GM19397 (cell line): ENCODE measurements around the gene LDLRAD1.
"Not testable (repeated sequence)": the region's sequence is repeated elsewhere in the genome, so short reads cannot be mapped to it uniquely, and the experiment has no call there.

ENCODE experiments used
- ATAC-seq: cut with Tn5 transposase; IDR thresholded peaks from one replicate; pipeline ENCODE4 v1.9.1; 2021; ENCODE audit warnings: mild to moderate bottlenecking, moderate library complexity; ENCODE audit not compliant: unreplicated experiment

Gene LDLRAD1

DNA sequence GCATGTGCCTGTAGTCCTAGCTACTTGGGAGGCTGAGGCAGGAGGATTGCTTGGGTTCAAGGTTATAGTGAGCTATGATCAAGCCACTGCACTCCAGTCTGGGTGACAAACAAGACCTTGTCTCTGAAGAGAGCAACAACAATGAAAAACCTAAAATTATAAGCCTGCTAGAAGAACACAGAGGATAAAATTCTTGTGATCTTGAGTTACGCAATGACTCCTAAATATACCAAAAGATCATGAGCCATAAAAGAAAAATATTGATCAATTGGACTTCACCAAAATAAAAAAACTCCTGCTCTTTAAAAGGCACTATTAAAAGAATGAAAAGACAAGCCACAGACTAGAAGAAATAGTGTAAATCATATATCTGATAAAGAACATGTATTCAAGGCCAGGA is 22.3 kb downstream of the LDLRAD1 start:
- ATAC-seq: no peak

DNA sequence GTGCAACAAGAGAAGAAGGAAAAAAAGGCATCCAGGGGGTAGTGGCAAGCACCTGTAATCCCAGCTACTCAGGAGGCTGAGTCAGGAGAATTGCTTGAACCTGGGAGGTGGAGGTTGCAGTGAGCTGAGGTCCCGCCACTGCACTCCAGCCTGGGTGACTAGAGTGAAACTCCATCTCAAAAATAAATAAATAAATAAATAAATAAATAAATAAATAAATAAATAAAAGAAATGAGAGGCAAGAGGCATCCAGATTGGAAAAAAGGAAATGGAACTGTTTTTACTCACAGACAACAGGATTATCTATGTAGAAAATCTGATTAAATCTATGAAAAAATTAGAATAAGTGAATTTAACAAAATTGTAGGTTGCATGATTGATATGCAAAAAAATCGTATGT is 23.5 kb downstream of the LDLRAD1 start:
- not testable (repeated sequence) for ATAC-seq

DNA sequence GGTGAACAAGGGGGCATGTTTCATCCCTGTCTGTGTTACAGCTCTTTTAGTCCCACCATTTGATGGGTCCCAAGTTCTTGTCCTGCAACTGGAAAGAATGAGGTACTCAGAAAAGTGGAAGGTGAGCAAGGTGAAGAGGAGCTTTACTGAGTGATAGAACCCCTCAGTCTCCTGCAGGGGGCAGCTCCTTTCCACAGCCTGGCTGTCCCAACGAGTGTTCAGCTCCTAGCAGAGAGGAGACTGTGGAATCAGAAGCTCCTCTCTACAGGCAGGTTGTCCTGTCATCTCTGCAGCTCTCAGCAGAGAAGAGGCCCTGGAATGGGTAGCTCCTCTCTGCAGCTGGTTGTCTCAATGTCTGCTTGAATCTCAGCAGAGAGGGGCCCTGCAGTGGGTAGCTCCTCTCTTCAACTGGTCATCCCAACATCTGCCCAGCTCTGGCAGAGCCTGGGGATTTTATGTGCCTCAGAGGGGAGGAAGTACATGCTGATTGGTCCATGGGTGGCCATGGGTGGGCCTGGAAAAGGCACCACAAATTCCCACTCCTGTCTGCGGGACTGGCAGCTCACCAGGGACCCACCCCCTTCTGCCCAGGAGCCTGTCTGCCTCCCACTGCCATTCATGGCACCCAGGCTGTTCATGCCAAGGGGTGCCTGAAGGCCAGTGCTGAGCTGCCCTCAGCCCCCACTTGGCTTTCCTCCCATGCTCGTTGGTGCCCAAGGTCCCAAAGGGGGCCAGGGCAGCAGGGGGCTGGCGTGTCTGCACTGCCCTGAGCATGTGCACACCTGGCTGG is 25.7 kb downstream of the LDLRAD1 start:
- ATAC-seq: no peak

DNA sequence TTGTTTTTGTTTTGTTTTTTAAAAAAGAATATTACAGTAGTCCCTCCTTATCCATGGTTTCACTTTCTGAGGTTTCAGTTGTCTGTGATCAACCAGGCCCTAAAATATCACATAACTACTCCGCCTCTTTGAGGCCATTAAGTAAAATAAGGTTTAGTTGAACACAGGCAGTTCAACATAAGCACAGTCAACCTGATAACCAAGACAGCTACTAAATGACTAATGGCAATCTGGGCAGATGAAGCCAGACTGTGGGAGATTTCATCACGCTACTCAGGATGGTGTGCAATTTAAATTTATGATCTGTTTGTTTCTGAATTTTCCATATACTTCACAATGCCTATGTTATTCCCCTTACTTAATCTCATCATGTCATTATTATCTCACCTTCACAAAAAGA is 30.1 kb downstream of the LDLRAD1 start:
- ATAC-seq: no peak

DNA sequence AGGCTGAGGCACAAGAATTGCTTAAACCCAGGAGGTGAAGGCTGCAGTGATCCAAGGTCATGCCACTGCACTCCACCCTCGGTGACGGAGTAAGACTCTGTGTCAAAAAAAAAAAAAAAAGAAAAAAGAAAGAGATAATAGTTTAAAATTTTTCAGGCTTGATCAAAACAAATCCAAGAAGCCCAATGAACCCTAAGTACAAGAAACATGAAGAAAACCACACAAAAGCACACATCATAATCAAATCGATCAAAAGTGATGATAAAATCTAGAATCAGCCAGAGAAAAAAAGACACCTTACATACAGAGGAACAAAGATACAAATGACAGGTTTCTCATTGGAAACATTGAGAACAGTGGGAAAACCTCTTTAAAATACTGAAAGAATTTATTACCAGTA is 31.5 kb downstream of the LDLRAD1 start:
- no peak for ATAC-seq

DNA sequence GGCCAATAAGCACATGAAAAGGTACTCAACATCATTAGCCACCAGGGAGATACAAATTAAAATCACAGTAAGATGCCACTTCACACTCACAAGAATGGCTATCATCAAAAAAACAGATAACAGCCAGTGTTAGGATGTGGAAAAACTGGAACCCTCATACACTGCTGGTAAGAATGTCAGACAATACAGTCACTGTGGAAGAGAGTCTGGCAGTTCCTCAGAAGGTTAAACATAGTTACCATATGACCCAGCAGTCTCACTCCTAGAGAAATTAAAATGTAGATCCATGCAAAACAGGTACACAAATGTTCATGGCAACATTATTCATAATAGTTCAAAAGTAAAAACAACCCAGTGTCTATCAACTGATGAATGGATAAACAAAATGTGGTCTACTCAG is 33.3 kb downstream of the LDLRAD1 start:
- no peak for ATAC-seq

DNA sequence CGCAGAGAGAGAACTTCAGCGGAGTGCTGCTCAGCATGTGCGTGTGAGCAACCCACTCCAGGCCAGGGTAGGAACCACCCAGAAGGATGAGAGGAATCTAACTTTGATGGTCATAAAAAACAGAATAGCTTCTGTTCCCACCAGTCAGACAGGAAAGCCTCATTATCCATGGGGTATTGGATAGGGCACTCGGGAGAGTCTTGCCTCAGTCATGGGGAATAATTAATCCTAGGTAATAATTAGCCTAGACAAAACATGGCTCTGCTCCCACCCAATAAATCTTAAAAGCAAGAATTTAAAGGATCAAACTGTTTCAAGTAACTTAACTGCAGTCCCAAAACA is 35.3 kb downstream of the LDLRAD1 start:
- ATAC-seq: no peak

DNA sequence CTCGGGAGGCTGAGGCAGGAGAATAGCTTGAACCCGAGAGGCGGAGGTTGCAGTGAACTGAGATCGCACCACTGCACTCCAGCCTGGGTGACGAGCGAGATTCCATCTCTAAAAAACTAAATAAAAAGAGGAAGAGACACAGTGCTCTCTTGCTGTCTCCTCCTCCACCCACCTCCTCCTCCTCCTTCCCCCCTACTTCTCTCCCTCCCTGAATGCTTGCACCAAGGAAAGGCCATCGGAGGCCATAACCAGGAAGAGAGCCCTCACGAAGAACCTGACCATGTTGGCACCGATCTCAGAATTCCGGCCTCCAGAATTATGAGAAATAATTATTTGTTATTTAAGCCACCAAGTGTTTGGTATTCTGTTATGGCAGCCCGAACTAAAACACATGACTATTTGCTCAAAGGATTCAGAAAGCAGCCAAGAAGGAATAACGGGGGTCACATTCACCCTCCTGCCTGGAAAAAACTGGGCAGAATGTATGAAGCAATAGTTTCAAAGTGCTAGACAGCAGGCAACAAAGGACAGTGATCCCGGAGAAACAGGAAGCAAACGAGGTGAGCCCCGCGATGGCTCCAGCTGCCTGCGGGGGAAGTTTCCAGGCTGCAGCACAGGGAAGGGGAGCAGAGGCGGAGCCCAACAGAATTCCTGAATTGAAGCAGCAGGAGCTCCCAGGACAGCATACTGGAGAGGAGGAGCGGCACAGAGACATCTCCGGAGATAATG is 35.8 kb downstream of the LDLRAD1 start:
- ATAC-seq: no peak

DNA sequence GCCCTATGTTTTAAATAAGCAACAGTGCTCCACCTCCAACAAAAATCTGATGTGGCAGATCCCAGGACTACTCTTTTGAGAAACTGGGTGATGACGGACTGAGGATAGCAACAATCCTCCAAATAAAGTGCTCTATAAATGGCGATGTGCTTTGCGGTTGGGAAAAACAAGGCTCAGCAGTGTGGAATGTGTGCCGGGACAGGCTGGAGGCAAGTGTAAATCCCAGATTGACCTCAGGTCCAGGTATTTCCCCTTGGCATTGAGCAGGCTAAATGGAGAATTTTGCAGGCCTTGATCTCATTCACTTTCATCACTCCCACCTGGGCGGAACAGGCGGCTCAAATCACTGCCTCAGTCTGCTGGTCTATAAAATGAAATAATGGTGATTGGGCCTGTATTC is 36.8 kb downstream of the LDLRAD1 start:
- ATAC-seq: no peak

DNA sequence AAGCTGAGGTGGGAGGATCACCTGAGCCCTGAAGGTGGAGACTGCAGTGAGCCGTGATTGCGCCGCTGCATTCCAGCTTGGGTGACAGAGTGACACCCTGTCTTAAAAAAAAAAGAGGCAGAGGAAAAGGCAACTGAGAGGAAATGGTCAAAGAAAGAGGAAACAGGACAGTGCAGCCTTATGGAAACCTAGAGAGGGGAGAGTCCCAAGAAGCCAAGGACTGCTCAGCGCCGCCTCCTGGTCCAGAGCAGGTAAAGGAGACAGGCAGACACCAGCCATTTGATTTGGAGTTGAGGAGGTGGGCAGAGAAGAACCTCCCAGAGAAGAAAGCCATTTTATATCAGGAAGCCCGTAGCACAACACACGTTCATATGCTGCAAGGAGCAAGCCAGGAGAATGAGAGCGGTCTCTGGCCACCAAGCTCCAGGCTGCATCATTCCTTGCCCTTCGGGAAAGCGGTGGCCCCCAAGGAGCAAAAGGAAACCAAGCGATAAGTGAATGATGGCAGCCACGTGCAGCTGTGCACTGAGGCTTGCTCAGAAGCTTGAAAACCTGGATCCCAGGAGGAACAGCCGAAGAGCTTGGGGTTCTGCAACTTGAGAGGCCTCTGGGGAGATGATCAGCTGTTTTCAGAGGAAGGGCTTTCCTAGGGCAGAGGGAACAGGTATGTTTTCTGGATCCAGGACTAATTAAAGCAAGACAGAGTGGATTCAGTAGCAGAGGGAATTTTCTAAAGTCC is 38.1 kb downstream of the LDLRAD1 start:
- no peak for ATAC-seq

DNA sequence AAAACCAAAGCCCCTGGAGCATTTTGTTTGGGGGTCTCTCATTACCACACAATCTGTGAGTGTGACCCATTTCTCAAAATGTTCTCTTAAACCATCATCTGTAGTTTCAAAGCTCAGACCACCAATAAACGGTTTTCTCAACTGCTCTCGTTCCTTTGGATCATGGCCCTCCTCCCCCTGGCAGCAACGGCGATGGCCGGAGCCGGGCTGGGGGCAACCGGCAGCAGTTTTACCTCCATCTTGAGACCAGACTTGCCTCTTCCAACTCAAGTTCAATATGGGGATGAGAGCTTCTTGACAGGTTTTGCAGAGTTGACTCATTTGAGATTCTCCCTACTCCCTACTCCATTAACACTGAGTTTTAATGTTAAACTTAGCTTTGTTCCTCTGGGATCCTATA is 42.1 kb downstream of the LDLRAD1 start:
- no peak for ATAC-seq

DNA sequence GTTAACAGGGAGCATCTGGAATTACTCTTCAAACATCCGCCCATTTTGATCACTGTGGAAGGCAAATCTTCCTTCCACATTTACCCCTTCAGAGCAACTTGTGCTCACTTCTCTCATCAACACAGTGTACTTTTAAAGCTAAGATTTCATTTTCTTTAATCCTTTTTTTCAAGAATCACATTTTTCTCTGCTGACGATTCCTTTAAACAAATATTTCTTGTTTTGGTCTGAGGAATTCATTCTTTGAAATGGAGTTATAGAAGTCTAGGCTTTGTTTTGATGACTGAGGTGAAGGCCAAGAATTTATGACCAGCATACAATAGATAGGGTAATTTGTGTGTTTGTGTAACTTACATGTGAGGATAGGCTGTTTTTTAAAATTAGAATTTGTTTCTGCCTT is 46.3 kb downstream of the LDLRAD1 start:
- no peak for ATAC-seq

DNA sequence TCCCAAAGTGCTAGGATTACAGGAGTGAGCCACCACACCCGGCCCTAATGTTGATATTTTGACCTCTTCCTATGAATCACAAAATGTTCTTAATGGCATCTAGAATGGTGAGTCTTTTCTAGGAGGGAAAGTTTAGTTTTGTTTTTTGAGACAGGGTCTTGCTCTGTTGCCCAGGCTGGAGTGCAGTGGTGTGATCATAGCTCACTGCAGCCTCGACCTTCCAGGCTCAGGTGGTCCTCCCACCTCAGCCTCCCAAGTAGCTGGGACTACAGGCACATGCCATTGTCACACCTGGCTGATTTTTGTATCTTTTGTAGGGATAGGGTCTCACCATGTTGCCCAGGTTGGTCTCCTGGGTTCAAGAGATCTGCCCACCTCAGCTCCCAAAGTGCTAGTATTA is 48.7 kb downstream of the LDLRAD1 start:
- ATAC-seq: not testable (repeated sequence)

DNA sequence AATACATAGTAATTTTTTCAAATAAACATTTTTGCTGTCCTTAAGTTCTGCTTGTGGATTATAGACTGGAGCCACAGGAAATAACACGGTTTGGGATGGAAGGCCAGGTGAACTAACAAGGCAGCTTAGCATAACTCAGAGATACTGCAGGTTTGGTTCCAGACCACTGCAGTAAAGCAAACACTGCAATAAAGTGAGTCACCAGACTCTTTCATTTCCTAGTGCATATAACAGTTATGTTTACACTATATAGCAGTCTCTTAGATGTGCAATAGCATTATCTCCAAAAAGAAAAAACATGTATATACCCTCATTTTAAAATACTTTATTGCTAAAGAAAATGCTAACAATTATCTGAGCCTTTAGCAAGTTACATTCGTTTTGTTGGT is 49.9 kb downstream of the LDLRAD1 start:
- ATAC-seq: no peak

DNA sequence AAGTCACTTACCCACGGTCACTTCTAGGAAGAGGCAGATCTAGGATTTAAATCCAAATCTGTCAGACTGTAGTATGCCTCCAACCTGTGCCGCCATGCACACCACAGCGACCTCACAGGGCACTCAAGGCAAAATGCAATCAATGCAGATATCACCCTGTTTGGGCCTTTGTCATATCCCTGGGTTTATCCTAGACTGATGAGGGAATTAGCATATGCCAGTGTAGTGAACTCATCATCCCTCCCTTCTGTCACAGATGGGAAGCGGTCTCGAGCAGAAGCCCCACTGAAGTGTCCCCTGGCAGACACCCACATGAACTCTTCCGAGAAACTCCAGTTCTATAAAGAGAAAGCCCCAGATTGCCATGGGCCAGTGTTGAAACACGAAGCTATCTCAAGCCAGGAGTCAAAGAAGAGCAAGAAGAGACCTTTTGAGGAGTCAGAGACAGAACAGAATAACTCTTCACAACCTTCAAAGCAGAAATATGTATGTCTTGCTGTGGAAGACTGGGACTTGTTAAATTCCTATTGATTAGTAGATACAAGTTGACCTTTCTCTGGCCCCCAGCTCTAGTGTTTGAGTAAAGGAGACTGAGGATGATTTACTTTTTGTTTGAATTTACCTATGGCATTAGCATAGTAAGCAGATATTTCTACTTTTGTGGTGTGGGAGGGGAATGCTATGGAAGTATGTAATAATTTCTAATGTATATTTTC is 50.4 kb downstream of the LDLRAD1 start:
- ATAC-seq: no peak

DNA sequence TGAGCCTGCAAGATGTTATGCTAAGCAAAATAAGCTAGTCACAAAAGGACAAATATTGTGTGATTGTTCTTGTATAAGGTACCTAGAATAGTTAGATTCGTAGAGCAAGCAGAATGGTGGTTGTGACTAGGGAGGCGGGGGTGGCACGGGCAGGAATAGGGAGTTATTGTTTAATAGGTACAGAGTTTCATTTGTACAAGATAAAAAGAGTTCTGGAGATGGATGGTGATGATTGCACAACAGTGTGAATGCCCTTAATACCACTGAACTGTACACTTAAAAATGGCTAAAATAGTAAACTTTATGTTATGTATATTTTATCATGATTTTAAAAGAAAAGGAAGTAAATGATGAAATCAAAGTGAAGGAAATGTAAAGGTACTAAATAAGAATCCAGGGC is 51.2 kb downstream of the LDLRAD1 start:
- no peak for ATAC-seq

DNA sequence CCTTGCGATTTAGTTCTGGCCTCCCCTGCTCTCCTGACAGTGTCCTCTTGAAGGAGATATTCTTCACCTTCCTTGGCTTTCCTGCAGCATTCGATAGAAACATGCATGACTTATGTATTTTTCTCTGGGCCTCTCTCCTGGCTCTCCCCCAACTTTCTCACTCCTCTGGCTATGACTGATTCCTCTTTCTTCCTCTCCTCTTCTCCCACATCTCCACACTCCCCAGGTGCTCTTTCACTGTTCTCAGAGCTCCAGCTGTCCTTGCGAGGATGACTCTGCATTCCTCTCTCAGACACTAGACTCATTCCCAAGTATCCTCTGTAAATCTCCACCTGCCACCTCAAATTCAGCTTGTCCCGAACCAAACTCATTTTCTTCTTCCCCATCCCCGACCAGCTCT is 53.9 kb downstream of the LDLRAD1 start:
- no peak for ATAC-seq

DNA sequence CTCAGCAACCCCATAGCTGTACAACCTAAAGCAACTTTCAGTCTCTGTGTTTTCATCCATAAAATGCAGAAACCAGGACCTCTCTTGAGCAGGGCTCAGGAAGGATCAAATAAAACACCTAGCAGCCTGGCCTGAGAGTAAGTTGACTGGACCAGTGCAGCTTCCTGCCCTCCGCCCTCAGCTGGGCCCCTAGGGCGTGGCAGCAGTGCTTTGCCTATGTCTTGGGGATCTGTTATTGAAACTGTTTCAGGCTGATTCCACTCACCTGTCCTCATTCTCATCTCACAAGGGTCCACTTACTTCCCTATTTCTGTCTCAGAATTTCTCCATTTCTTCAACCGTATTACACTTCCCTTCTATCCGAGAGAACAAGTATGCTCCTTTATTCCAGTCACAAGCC is 54.5 kb downstream of the LDLRAD1 start:
- ATAC-seq: no peak

DNA sequence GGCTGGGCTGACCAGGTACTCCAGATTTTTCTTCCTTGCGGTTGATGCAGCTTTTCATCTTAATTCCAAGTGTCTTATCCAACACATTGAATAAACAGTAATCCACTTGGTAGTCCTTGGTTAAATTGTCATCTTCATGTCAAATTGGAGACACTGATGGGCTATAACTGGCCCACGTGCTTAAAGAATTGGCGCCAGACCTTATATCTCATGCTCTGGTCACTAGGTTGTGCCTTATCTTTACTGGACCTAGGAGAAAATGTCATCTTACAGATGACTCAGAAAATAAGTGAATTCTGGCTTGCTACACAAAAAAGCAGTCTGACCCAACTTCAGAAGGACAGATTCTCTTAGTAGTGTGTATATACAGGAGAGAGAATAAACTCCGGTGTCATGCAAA is 55.6 kb downstream of the LDLRAD1 start:
- ATAC-seq: no peak

DNA sequence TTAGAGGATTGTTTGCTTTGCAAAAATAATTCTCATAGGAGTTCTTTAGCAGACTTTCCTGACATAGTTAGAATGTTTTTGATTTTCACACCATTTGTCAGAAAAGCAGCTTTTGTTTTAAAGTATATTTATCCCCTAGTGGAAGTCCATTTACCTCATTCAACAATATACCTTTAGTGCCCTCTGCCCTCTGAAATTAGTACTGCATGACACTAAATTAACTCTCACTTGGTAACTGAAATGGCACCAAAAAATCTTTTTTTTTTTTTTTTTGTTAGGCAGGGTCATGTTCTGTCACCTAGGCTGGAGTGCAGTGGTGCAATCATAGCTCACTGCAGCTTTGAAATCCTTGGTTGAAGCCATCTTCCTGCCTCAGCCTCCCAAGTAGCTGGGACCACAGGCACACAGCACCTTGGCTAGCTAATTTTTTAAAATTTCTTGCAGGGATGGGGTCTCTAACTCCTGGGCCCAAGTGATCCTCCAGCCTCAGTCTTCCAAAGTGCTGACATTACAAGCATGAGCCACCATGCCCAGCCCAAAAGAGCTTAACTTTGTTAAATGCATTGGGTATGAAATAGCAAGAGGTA is 58.2 kb downstream of the LDLRAD1 start:
- no peak for ATAC-seq
